ENCODE results near the gene RABL3.

DNA sequence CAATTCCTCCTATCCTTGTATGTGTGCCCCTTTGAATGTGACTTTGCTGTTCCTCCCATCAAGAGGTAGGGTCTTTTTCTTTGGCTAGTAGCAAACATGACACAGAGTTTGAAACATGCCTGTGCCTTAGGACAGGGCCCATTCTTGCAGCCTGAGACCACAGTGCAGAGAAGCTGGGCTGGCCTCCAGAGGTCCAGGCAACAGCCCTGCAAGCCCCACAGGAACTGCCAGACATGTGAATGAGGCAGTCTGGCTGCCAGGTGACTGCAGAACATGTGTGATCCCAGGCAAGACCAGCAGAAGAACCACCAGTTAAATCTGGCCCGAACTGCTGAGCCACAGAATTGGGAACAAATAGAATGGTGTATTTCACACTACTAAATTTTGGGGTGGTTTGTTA, 59.1 kb downstream of the RABL3 start:
- TF ChIP-seq MAZ (IDR thresholded peaks at IDR 0.05; ENCODE audit: borderline replicate concordance, low read depth, low read length) (no peak), MAZ (CRISPR knock-in tag; IDR thresholded peaks at IDR 0.05; ENCODE audit: low read depth) (no peak; the same call in 1 of the 2 replicates), KLF9 (CRISPR knock-in tag; IDR thresholded peaks at IDR 0.05; ENCODE audit: low read depth) (no peak), GABPA (IDR thresholded peaks at IDR 0.05; ENCODE audit: low read depth, low read length) (no peak), GABPA (CRISPR knock-in tag; IDR thresholded peaks at IDR 0.05; ENCODE audit: low read depth) (no peak), SMARCE1 (IDR thresholded peaks at IDR 0.05; ENCODE audit: borderline replicate concordance) (no peak), ZNF17 (CRISPR knock-in tag; IDR thresholded peaks at IDR 0.05) (no peak), PTBP1 (IDR thresholded peaks at IDR 0.05; ENCODE audit: low read depth, low read length, poor library complexity, severe bottlenecking) (no peak), FOXP1 (IDR thresholded peaks at IDR 0.05) (no peak), FOXP1 (CRISPR knock-in tag; IDR thresholded peaks at IDR 0.05) (no peak), ZFP36 (IDR thresholded peaks at IDR 0.05; ENCODE audit: borderline replicate concordance, low read depth, low read length, partially characterized antibody) (no peak), SRSF1 (optimal IDR thresholded peaks at IDR 0.05; ENCODE audit: low read depth, low read length) (no peak), SNRNP70 (IDR thresholded peaks at IDR 0.05; ENCODE audit: low read depth, low read length) (no peak), RNF2 (conservative IDR thresholded peaks at IDR 0.05; ENCODE audit: low read depth) (no peak), FOXK2 (IDR thresholded peaks at IDR 0.05) (no peak)
- TF ChIP-seq, protein P1, sequence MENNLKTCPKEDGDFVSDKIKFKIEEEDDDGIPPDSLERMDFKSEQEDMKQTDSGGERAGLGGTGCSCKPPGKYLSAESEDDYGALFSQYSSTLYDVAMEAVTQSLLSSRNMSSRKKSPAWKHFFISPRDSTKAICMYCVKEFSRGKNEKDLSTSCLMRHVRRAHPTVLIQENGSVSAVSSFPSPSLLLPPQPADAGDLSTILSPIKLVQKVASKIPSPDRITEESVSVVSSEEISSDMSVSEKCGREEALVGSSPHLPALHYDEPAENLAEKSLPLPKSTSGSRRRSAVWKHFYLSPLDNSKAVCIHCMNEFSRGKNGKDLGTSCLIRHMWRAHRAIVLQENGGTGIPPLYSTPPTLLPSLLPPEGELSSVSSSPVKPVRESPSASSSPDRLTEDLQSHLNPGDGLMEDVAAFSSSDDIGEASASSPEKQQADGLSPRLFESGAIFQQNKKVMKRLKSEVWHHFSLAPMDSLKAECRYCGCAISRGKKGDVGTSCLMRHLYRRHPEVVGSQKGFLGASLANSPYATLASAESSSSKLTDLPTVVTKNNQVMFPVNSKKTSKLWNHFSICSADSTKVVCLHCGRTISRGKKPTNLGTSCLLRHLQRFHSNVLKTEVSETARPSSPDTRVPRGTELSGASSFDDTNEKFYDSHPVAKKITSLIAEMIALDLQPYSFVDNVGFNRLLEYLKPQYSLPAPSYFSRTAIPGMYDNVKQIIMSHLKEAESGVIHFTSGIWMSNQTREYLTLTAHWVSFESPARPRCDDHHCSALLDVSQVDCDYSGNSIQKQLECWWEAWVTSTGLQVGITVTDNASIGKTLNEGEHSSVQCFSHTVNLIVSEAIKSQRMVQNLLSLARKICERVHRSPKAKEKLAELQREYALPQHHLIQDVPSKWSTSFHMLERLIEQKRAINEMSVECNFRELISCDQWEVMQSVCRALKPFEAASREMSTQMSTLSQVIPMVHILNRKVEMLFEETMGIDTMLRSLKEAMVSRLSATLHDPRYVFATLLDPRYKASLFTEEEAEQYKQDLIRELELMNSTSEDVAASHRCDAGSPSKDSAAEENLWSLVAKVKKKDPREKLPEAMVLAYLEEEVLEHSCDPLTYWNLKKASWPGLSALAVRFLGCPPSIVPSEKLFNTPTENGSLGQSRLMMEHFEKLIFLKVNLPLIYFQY (CRISPR knock-in tag; IDR thresholded peaks at IDR 0.05; ENCODE audit: borderline replicate concordance) = no peak

Data from HepG2 (cell line).